NCI-H446 treated with DMSO at 0.1 percent for 48 hours (cell line): Measurements from ENCODE around the gene SYPL1.

ENCODE experiments used
- DNase-seq: peaks from one replicate; lab custom pipeline; 2025; lab: John Stamatoyannopoulos, UW

Gene SYPL1

GRCh38 chr7:106065575-106066500 lies 46.3 kb downstream of the SYPL1 start:
- no peak for DNase-seq

- DNase-seq = peak; percentile 95
Measured at GRCh38 chr7:106064771-106065574, 47.1 kb downstream of the SYPL1 start.

GRCh38 chr7:106064316-106064715 lies 47.8 kb downstream of the SYPL1 start:
- no peak for DNase-seq

- no peak for DNase-seq
Measured at GRCh38 chr7:106063692-106064091, 48.4 kb downstream of the SYPL1 start.

- DNase-seq = no peak
Measured at GRCh38 chr7:106063024-106063423, 49.1 kb downstream of the SYPL1 start.

- no peak for DNase-seq
Measured at GRCh38 chr7:106062521-106062931, 49.6 kb downstream of the SYPL1 start.

GRCh38 chr7:106062006-106062405 lies 50.1 kb downstream of the SYPL1 start:
- no peak for DNase-seq

- DNase-seq = no peak
Measured at GRCh38 chr7:106061301-106061979, 50.7 kb downstream of the SYPL1 start.

GRCh38 chr7:106060394-106060920 lies 51.7 kb downstream of the SYPL1 start:
- no peak for DNase-seq

- no peak for DNase-seq
Measured at GRCh38 chr7:106059556-106059955, 52.6 kb downstream of the SYPL1 start.

GRCh38 chr7:106058928-106059324 lies 53.2 kb downstream of the SYPL1 start:
- no peak for DNase-seq

GRCh38 chr7:106057962-106058927 lies 53.9 kb downstream of the SYPL1 start:
- peak; percentile 88 for DNase-seq

- no peak for DNase-seq
Measured at GRCh38 chr7:106057204-106057961, 54.7 kb downstream of the SYPL1 start.

GRCh38 chr7:106056513-106057203 lies 55.5 kb downstream of the SYPL1 start:
- DNase-seq = peak; percentile 65

GRCh38 chr7:106054971-106055532 lies 57.1 kb downstream of the SYPL1 start:
- DNase-seq = no peak

- DNase-seq = no peak
Measured at GRCh38 chr7:106054156-106054910, 57.8 kb downstream of the SYPL1 start.

GRCh38 chr7:106053109-106053508 lies 59.0 kb downstream of the SYPL1 start:
- no peak for DNase-seq

GRCh38 chr7:106052681-106053080 lies 59.4 kb downstream of the SYPL1 start:
- DNase-seq = no peak
